ENCODE data around the gene GTF2IRD1.

The GTF2IRD1 gene

DNA sequence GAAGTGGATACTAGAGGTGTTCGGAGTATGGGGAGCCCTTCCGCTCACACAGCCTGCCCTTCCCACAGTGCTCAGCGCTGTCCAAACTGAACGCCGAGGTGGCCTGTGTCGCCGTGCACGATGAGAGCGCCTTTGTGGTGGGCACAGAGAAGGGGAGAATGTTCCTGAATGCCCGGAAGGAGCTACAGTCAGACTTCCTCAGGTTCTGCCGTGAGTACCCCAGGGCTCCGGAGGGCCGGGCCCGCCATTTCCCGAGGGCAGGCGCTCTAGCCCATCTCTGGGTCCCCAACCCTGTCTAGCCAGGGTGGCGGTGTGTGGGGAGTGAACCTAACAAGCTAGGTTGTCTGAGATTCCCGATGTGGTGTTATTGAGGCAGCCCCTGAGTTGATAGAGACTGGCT is 59.1 kb downstream of the GTF2IRD1 start:
- DNase-seq (ENCODE audit: low read depth, low spot score): no peak
- no peaks in the 10 kb centered on the region for H3K9me3 ChIP-seq (ENCODE audit: insufficient read depth, low read length)
- H3K27me3 ChIP-seq (ENCODE audit: insufficient read depth, insufficient read length): no peaks in the 10 kb centered on the region
- H3K9ac ChIP-seq (ENCODE audit: insufficient read length, low read depth): no peak overlapping the region
- peaks cover 1% of the 10 kb centered on the region for H3K4me1 ChIP-seq (ENCODE audit: insufficient read depth, insufficient read length)
- H3K36me3 ChIP-seq (ENCODE audit: insufficient read depth, insufficient read length, low read length): peaks cover 45% of the 10 kb centered on the region
- no peak overlapping the region for H3K4me3 ChIP-seq (ENCODE audit: insufficient read length, low read depth)
- no peak for TF ChIP-seq SUZ12 (IDR thresholded peaks at IDR 0.05; ENCODE audit: extremely low read depth, insufficient read depth, insufficient read length)
- TF ChIP-seq ZNF274 (IDR thresholded peaks at IDR 0.05; ENCODE audit: low read depth, low read length): no peak
- no peak for TF ChIP-seq YY1 (IDR thresholded peaks at IDR 0.05; ENCODE audit: insufficient read depth, insufficient read length)

DNA sequence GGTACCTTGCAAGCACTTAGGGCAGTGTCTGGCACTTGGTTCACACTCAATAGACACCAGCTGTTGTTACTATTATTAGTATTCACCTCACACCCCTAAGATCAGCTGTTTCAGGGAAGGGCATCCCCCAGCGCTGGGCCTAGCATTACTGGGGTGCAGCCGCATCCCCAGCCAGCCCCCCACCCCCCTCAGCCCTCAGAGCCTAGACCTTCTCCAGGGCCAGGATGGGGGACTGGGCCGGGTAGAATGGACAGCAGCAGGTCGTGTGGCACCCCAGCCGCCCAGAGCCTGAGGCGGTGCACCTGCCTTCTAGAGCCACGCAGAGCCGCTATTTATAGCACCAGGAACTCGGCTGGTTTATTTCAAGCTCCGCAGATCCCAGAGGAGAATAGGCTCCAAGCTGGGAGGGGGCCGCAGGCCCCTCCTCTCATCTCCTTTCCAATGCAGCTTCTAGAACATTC is 60.5 kb downstream of the GTF2IRD1 start:
- no peaks in the 10 kb centered on the region for H3K9me3 ChIP-seq (ENCODE audit: insufficient read depth, low read length)
- peaks cover 45% of the 10 kb centered on the region for H3K36me3 ChIP-seq (ENCODE audit: insufficient read depth, insufficient read length, low read length)
- H3K4me3 ChIP-seq (ENCODE audit: insufficient read length, low read depth): no peak overlapping the region
- TF ChIP-seq YY1 (IDR thresholded peaks at IDR 0.05; ENCODE audit: insufficient read depth, insufficient read length): no peak
- no peak for TF ChIP-seq SUZ12 (IDR thresholded peaks at IDR 0.05; ENCODE audit: extremely low read depth, insufficient read depth, insufficient read length)
- no peak for TF ChIP-seq ZNF274 (IDR thresholded peaks at IDR 0.05; ENCODE audit: low read depth, low read length)
- no peaks in the 10 kb centered on the region for H3K4me1 ChIP-seq (ENCODE audit: insufficient read depth, insufficient read length)
- DNase-seq (ENCODE audit: low read depth, low spot score): no peak
- H3K9ac ChIP-seq (ENCODE audit: insufficient read length, low read depth): no peak overlapping the region
- H3K27me3 ChIP-seq (ENCODE audit: insufficient read depth, insufficient read length): no peaks in the 10 kb centered on the region

DNA sequence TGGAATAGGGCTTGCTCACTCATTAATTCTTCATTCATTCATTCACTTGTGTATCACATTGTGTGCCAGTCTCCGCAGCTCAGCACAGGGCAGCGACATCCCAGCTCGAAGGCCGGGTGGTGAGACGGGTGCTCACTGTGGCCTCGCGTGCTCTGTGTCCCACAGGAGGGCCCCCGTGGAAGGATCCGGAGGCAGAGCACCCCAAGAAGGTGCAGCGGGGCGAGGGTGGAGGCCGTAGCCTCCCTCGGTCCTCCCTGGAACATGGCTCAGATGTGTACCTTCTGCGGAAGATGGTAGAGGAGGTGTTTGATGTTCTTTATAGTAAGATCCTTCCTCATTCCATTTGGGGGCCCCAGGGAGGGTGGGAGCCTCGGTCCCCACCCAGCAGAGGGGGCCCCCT is 61.6 kb downstream of the GTF2IRD1 start:
- Histone ChIP-seq H3K9me3 (ENCODE audit: insufficient read depth, low read length) (no peaks in the 10 kb centered on the region), H3K4me1 (ENCODE audit: insufficient read depth, insufficient read length) (no peaks in the 10 kb centered on the region), H3K4me3 (ENCODE audit: insufficient read length, low read depth) (no peak overlapping the region), H3K9ac (ENCODE audit: insufficient read length, low read depth) (no peak overlapping the region), H3K27me3 (ENCODE audit: insufficient read depth, insufficient read length) (no peaks in the 10 kb centered on the region), H3K36me3 (ENCODE audit: insufficient read depth, insufficient read length, low read length) (peaks cover 57% of the 10 kb centered on the region)
- DNase-seq (ENCODE audit: low read depth, low spot score): no peak
- no peak for TF ChIP-seq ZNF274 (IDR thresholded peaks at IDR 0.05; ENCODE audit: low read depth, low read length)
- no peak for TF ChIP-seq SUZ12 (IDR thresholded peaks at IDR 0.05; ENCODE audit: extremely low read depth, insufficient read depth, insufficient read length)
- no peak for TF ChIP-seq YY1 (IDR thresholded peaks at IDR 0.05; ENCODE audit: insufficient read depth, insufficient read length)

DNA sequence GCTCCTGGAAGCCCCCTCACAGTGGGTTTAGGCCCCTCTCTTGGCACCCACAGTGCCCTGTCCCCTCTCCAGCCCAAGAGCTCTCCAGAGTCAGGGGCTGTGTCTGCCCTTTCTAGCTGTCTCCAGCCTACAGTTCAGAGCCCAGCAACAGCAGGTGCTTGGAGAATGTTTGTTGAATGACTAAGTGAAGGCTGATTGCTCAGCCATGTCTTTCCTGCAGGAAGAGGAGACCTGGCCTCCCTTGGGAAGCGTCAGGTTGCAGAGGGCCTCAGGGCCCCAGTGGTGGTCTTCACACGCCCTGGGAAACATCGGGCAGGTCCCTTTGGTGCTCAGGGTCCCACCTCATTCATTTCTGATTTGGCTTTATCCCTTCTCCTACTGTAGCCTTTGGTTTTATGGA is 62.5 kb downstream of the GTF2IRD1 start:
- Histone ChIP-seq H3K27me3 (ENCODE audit: insufficient read depth, insufficient read length) (no peaks in the 10 kb centered on the region), H3K9me3 (ENCODE audit: insufficient read depth, low read length) (no peaks in the 10 kb centered on the region), H3K36me3 (ENCODE audit: insufficient read depth, insufficient read length, low read length) (peaks cover 62% of the 10 kb centered on the region), H3K4me1 (ENCODE audit: insufficient read depth, insufficient read length) (no peaks in the 10 kb centered on the region), H3K4me3 (ENCODE audit: insufficient read length, low read depth) (no peak overlapping the region), H3K9ac (ENCODE audit: insufficient read length, low read depth) (no peak overlapping the region)
- TF ChIP-seq YY1 (IDR thresholded peaks at IDR 0.05; ENCODE audit: insufficient read depth, insufficient read length) (no peak), ZNF274 (IDR thresholded peaks at IDR 0.05; ENCODE audit: low read depth, low read length) (no peak), SUZ12 (IDR thresholded peaks at IDR 0.05; ENCODE audit: extremely low read depth, insufficient read depth, insufficient read length) (no peak)
- no peak for DNase-seq (ENCODE audit: low read depth, low spot score)

DNA sequence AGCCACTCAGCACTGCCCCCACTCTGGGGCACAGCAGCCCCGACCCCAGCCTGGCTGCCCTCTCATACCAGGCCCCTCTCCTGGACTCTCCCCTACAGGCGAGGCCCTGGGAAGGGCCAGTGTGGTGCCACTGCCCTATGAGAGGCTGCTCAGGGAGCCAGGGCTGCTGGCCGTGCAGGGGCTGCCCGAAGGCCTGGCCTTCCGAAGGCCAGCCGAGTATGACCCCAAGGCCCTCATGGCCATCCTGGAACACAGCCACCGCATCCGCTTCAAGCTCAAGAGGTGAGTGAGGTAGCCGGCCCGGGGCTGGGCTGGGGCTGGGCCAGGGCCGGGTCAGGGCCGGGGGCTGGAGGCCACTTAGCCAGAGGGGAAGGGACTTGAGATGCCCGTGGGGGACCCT is 64.3 kb downstream of the GTF2IRD1 start:
- H3K9me3 ChIP-seq (ENCODE audit: insufficient read depth, low read length): no peaks in the 10 kb centered on the region
- no peak for TF ChIP-seq ZNF274 (IDR thresholded peaks at IDR 0.05; ENCODE audit: low read depth, low read length)
- TF ChIP-seq SUZ12 (IDR thresholded peaks at IDR 0.05; ENCODE audit: extremely low read depth, insufficient read depth, insufficient read length): no peak
- TF ChIP-seq YY1 (IDR thresholded peaks at IDR 0.05; ENCODE audit: insufficient read depth, insufficient read length): no peak
- H3K27me3 ChIP-seq (ENCODE audit: insufficient read depth, insufficient read length): no peaks in the 10 kb centered on the region
- no peak for DNase-seq (ENCODE audit: low read depth, low spot score)
- H3K36me3 ChIP-seq (ENCODE audit: insufficient read depth, insufficient read length, low read length): peaks cover 63% of the 10 kb centered on the region
- no peak overlapping the region for H3K9ac ChIP-seq (ENCODE audit: insufficient read length, low read depth)
- no peak overlapping the region for H3K4me3 ChIP-seq (ENCODE audit: insufficient read length, low read depth)
- H3K4me1 ChIP-seq (ENCODE audit: insufficient read depth, insufficient read length): no peaks in the 10 kb centered on the region

DNA sequence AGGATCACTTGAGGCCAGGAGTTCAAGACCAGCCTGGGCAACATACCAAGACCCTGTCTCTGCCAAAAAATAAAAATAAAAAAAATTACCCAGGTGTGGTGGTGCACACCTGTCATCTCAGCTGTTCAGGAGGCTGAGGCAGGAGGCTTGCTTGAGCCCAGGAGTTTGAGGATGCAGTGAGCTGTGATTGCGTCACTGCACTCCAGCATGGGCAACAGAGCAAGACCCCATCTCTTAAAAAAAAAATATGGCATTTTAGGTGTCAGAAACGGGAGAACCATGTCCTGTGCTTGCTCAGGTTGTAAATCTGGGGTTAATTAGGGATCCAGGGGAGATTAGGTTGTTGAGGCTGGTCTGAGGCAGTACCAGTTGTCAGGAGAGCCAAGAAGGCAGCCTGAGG is 64.9 kb downstream of the GTF2IRD1 start:
- TF ChIP-seq YY1 (IDR thresholded peaks at IDR 0.05; ENCODE audit: insufficient read depth, insufficient read length): no peak
- TF ChIP-seq SUZ12 (IDR thresholded peaks at IDR 0.05; ENCODE audit: extremely low read depth, insufficient read depth, insufficient read length): no peak
- no peak for TF ChIP-seq ZNF274 (IDR thresholded peaks at IDR 0.05; ENCODE audit: low read depth, low read length)

DNA sequence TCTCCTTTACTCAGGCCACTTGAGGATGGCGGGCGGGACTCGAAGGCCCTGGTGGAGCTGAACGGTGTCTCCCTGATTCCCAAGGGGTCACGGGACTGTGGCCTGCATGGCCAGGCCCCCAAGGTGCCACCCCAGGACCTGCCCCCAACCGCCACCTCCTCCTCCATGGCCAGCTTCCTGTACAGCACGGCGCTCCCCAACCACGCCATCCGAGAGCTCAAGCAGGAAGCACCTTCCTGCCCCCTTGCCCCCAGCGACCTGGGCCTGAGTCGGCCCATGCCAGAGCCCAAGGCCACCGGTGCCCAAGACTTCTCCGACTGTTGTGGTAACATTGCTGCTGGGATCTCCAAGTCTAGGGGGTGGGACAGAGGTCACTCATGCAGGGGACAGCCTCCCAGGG is 65.7 kb downstream of the GTF2IRD1 start:
- no peak overlapping the region for H3K9ac ChIP-seq (ENCODE audit: insufficient read length, low read depth)
- H3K9me3 ChIP-seq (ENCODE audit: insufficient read depth, low read length): no peaks in the 10 kb centered on the region
- TF ChIP-seq SUZ12 (IDR thresholded peaks at IDR 0.05; ENCODE audit: extremely low read depth, insufficient read depth, insufficient read length) (no peak), ZNF274 (IDR thresholded peaks at IDR 0.05; ENCODE audit: low read depth, low read length) (no peak), YY1 (IDR thresholded peaks at IDR 0.05; ENCODE audit: insufficient read depth, insufficient read length) (no peak)
- peaks cover 58% of the 10 kb centered on the region for H3K36me3 ChIP-seq (ENCODE audit: insufficient read depth, insufficient read length, low read length)
- no peaks in the 10 kb centered on the region for H3K27me3 ChIP-seq (ENCODE audit: insufficient read depth, insufficient read length)
- H3K4me1 ChIP-seq (ENCODE audit: insufficient read depth, insufficient read length): no peaks in the 10 kb centered on the region
- H3K4me3 ChIP-seq (ENCODE audit: insufficient read length, low read depth): no peak overlapping the region
- no peak for DNase-seq (ENCODE audit: low read depth, low spot score)

More for the DNA sequence above, 64.9 kb downstream of the GTF2IRD1 start:
- H3K36me3 ChIP-seq (ENCODE audit: insufficient read depth, insufficient read length, low read length): peaks cover 60% of the 10 kb centered on the region
- H3K4me1 ChIP-seq (ENCODE audit: insufficient read depth, insufficient read length): no peaks in the 10 kb centered on the region
- H3K9me3 ChIP-seq (ENCODE audit: insufficient read depth, low read length): no peaks in the 10 kb centered on the region
- H3K9ac ChIP-seq (ENCODE audit: insufficient read length, low read depth): no peak overlapping the region
- DNase-seq (ENCODE audit: low read depth, low spot score): no peak
- H3K27me3 ChIP-seq (ENCODE audit: insufficient read depth, insufficient read length): no peaks in the 10 kb centered on the region
- H3K4me3 ChIP-seq (ENCODE audit: insufficient read length, low read depth): no peak overlapping the region
